HepG2 (cell line): Measurements from ENCODE around the gene ABCB8. TPM values are rescaled to one million over a fixed set of nuclear protein-coding genes. Genes with fewer than 3 reads are reported as not detected.

Source experiments
- ATAC-seq: fragments of 200-7000 bp; cut with Tn5 transposase; 3 replicates; pipeline ENCODE4 v1.9.1; 2020; ENCODE audit warnings: mild to moderate bottlenecking, moderate library complexity
- BruUV-seq: library from RNA; stranded (reverse); fragments of 400-500 nt; replicated peaks from 2 replicates; lab custom pipeline; 2021; lab: Mats Ljungman, UMichigan
- CTCF ChIA-PET: fragments of 300-600 bp; formaldehyde crosslinking; extraction: SDS; loops from one replicate; lab custom pipeline; 2021; ENCODE audit warnings: low total read pairs, inconsistent platforms, low intra/inter-chr PET ratio; lab: Yijun Ruan, JAX
- POLR2A ChIA-PET: fragments of 350-600 bp; sonication (Branson Sonifier 250); formaldehyde crosslinking; loops from one replicate; lab custom pipeline; 2020; ENCODE audit warnings: antibody characterized with exemption, inconsistent platforms; lab: Yijun Ruan, JAX
- DNase-seq: peaks from one replicate; pipeline ENCODE4 v3.0.0-alpha.2; 2015; ENCODE audit warnings: low spot score
- FAIRE-seq: peaks from 3 replicates; lab custom pipeline; 2011; peaks lifted over from hg19 to GRCh38; lab: Jason Lieb, UNC
- H2AFZ ChIP-seq: one replicate; pipeline ENCODE4 v1.6.1; 2011; ENCODE audit warnings: low read length, inconsistent platforms
- H3K27ac ChIP-seq: fragments of 300-600 bp; 3 replicates; pipeline ENCODE4 v1.8.0; 2011; ENCODE audit warnings: mixed run types, mild to moderate bottlenecking, mixed read lengths, low read length, inconsistent platforms; ENCODE audit not compliant: insufficient read depth; ENCODE audit errors: extremely low read length
- H3K27me3 ChIP-seq, 2 experiments: fragments of 200-600 bp in 1 of 2; 2 replicates in 1 of 2; 3 replicates in 1 of 2; pipeline versions ENCODE4 v1.6.0 to v1.8.0; 2011; ENCODE audit warnings: low read length in 2 of 2, mild to moderate bottlenecking in 2 of 2, moderate library complexity in 2 of 2, inconsistent platforms in 1 of 2; ENCODE audit not compliant: insufficient read depth in 2 of 2, control insufficient read depth in 1 of 2
- H3K36me3 ChIP-seq, 2 experiments: fragments of 200-600 bp in 1 of 2; replicated peaks in 1 of 2; 2 replicates in 1 of 2; 3 replicates in 1 of 2; pipeline versions ENCODE4 v1.5.1 to v1.8.0; 2011; ENCODE audit warnings: low read length in 2 of 2, inconsistent platforms in 1 of 2; ENCODE audit not compliant: insufficient read depth in 2 of 2, control insufficient read depth in 1 of 2
- H3K4me1 ChIP-seq: 2 replicates; pipeline ENCODE4 v1.5.1; 2012; ENCODE audit warnings: low read length, inconsistent platforms; ENCODE audit not compliant: insufficient read depth
- H3K4me2 ChIP-seq: 2 replicates; pipeline ENCODE4 v1.6.0; 2011; ENCODE audit warnings: low read depth, low read length, inconsistent platforms
- H3K4me3 ChIP-seq, 3 experiments: fragments of 200-600 bp in 1 of 3; sonication (generic), shearing (Covaris generic) in 1 of 3; replicated peaks in 1 of 3; 2 replicates each; pipeline ENCODE4 v1.5.1; 2011 to 2016; ENCODE audit warnings: low read length in 3 of 3, inconsistent platforms in 2 of 3, low read depth in 2 of 3, mild to moderate bottlenecking in 2 of 3, control low read depth in 1 of 3, mixed read lengths in 1 of 3; ENCODE audit not compliant: insufficient read depth in 1 of 3
- H3K79me2 ChIP-seq: one replicate; pipeline ENCODE4 v1.6.1; 2011; ENCODE audit warnings: low read length, inconsistent platforms; ENCODE audit not compliant: insufficient read depth
- H3K9ac ChIP-seq: 2 replicates; pipeline ENCODE4 v1.6.0; 2011; ENCODE audit warnings: mild to moderate bottlenecking, low read depth, low read length, inconsistent platforms; ENCODE audit not compliant: insufficient read depth
- H3K9me3 ChIP-seq: 2 replicates; pipeline ENCODE4 v1.5.1; 2012; ENCODE audit warnings: mild to moderate bottlenecking, low read length
- H4K20me1 ChIP-seq: 2 replicates; pipeline ENCODE4 v1.6.0; 2011; ENCODE audit warnings: inconsistent platforms, mild to moderate bottlenecking, low read length, moderate library complexity; ENCODE audit not compliant: insufficient read depth
- NFATC3 ChIP-seq: sonication (generic); formaldehyde crosslinking; IDR thresholded peaks from 2 replicates; pipeline ENCODE4 v1.5.1; 2020; ENCODE audit warnings: mild to moderate bottlenecking, missing genetic modification reagents
- PRPF4 ChIP-seq: fragments of 200-400 bp; formaldehyde crosslinking; IDR thresholded peaks from 2 replicates; pipeline ENCODE4 v1.6.1; 2016; ENCODE audit warnings: low read length, low read depth; ENCODE audit not compliant: poor library complexity, severe bottlenecking
- RCOR2 ChIP-seq: IDR thresholded peaks from 2 replicates; pipeline ENCODE4 v1.6.1; 2016; ENCODE audit warnings: missing biosample characterization, missing genetic modification reagents
- SALL1 ChIP-seq: sonication (generic); formaldehyde crosslinking; IDR thresholded peaks from 2 replicates; pipeline ENCODE4 v1.8.0; 2022; ENCODE audit warnings: mild to moderate bottlenecking, missing genetic modification reagents
- SIX4 ChIP-seq: sonication (generic); formaldehyde crosslinking; IDR thresholded peaks from 2 replicates; pipeline ENCODE4 v1.4.0; 2020; ENCODE audit warnings: missing genetic modification reagents
- SMAD1 ChIP-seq: sonication (generic); formaldehyde crosslinking; IDR thresholded peaks from 2 replicates; pipeline ENCODE4 v1.4.0; 2020; ENCODE audit warnings: missing genetic modification reagents, low read depth, mild to moderate bottlenecking, borderline replicate concordance
- TAF15 ChIP-seq: fragments of 200-400 bp; formaldehyde crosslinking; IDR thresholded peaks from one replicate; pipeline ENCODE4 v1.6.1; 2018; ENCODE audit warnings: mild to moderate bottlenecking, low read depth, low read length; ENCODE audit not compliant: poor library complexity, severe bottlenecking
- TBX2 ChIP-seq: sonication (generic); formaldehyde crosslinking; IDR thresholded peaks from 2 replicates; pipeline ENCODE4 v1.5.0; 2020; ENCODE audit warnings: missing genetic modification reagents, mild to moderate bottlenecking, borderline replicate concordance
- ZNF274 ChIP-seq: sonication (generic); formaldehyde crosslinking; IDR thresholded peaks from 2 replicates; pipeline ENCODE4 v1.5.1; 2020; ENCODE audit warnings: mild to moderate bottlenecking, missing genetic modification reagents
- ZNF44 ChIP-seq: sonication (generic); formaldehyde crosslinking; IDR thresholded peaks from 2 replicates; pipeline ENCODE4 v1.5.1; 2020; ENCODE audit warnings: mild to moderate bottlenecking, missing genetic modification reagents
- WGBS: methylation state at CpG from one replicate; pipeline ENCODE4 v1.1.6; 2017; ENCODE audit warnings: low lambda C conversion rate; 5-methylcytosine and 5-hydroxymethylcytosine counted together
- in situ Hi-C: cut with HindIII; loops from 2 replicates; pipeline ENCODE4 v1.10.0; 2017; ENCODE audit warnings: low pct_unique_long_range_greater_than_20kb; ENCODE audit not compliant: extremely low pct_ligation_motif_present
- intact Hi-C: fragments of 100-400 bp; cut with micrococcal nuclease; formaldehyde crosslinking; loops from one replicate; pipeline ENCODE4 v1.10.0; 2022; ENCODE audit not compliant: unreplicated experiment
- polyA plus RNA-seq, 8 experiments: library from polyadenylated mRNA; depleted of rRNA in 3 of 8; stranded (reverse) in 7 of 8; unstranded in 1 of 8; fragments of >200 nt; fragmentation: Illumina TruSeq in 4 of 8; extraction: Trizol in 4 of 8; gene quantifications; 2 replicates each; pipeline versions ENCODE4 v1.2.1 to v1.2.3, GENCODE V29; 2011 to 2016; ENCODE audit warnings: low read depth in 4 of 8, missing spikeins in 1 of 8, mixed read lengths in 1 of 8; ENCODE audit not compliant: insufficient read depth in 1 of 8
- total RNA-seq, 5 experiments: library from RNA; depleted of rRNA; stranded (reverse); fragments of >200 nt; fragmentation: Illumina TruSeq; extraction: Trizol; gene quantifications; 2 replicates each; pipeline ENCODE4 v1.2.3, GENCODE V29; 2016; ENCODE audit warnings: low read depth in 1 of 5
- TF ChIP-seq, protein P1 (sequence below): sonication (generic); formaldehyde crosslinking; IDR thresholded peaks from 2 replicates; pipeline ENCODE4 v1.9.0; 2022; ENCODE audit warnings: missing genetic modification reagents, mild to moderate bottlenecking, borderline replicate concordance
- TF ChIP-seq, protein P2 (sequence below): sonication (generic); formaldehyde crosslinking; conservative IDR thresholded peaks from 2 replicates; pipeline ENCODE4 v1.8.0; 2022; ENCODE audit warnings: mild to moderate bottlenecking, moderate library complexity, missing genetic modification reagents
- TF ChIP-seq, protein P3 (sequence below): sonication (generic); formaldehyde crosslinking; IDR thresholded peaks from 2 replicates; pipeline ENCODE4 v1.4.0; 2020; ENCODE audit warnings: mild to moderate bottlenecking, missing genetic modification reagents

ABCB8 gene
- total and polyA plus RNA-seq, 2 of the 13 experiments (the other 11 are each of a cell fraction or from before 2014, with no cell fraction given) = 6.6 to 16.7 TPM

DNA sequence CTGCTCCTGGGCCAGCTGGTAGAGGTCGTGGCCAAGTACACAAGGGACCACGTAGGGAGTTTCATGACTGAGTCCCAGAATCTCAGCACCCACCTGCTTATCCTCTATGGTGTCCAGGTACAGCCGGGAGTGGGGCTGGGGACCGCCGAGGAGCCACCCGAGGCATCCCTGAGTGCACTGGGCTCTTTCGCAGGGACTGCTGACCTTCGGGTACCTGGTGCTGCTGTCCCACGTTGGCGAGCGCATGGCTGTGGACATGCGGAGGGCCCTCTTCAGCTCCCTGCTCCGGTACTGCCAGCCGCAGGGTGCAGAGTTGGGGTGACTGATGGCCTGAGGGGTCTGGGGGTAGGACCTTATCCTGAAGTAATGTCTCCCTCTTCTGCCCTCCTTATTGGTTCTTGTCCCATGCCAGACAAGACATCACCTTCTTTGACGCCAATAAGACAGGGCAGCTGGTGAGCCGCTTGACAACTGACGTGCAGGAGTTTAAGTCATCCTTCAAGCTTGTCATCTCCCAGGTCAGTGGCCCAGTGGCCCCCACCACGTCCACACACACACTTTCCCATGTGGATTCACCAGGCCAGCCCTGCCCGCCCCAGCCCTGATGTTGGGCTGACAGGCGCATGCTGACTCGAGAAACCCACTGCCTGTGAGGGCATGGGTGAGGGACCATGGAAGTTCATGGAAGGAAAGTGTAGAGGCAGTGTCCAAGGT is 6.2 kb downstream of the ABCB8 start:
- POLR2A ChIA-PET = no interaction called here
- intact Hi-C loops = no loop called here

DNA sequence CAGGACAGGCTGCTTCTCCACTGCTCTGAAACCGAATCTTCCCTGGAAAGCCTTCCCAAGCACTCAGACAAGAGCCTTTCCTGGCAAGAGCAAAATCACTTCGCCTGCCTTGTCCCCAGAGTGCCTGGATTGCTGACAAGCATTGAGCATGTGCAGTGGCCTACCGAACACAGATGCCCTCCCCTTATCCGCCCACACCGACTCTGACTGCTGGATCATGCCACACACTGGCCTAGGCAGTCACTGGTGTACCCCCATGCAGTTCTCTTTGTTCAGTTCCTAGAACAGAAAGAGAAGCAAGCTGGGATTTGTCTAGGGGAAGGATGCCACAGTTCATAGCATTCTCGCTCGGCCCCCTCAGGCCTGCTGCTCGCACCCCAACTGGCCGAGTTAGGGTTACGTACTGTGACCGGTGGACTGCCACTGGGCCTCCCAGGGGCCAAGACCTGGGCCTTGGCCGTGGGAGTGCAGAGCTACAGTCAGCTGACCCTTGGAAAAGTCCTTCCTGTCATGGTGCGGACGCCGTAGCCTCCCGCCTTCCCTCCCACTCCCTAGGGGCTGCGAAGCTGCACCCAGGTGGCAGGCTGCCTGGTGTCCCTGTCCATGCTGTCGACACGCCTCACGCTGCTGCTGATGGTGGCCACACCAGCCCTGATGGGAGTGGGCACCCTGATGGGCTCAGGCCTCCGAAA is 6.9 kb downstream of the ABCB8 start:
- Histone ChIP-seq H3K9me3 (no peaks in the 10 kb centered on the region), H3K27me3 (no peaks in the 10 kb centered on the region), H3K4me3 (no peak overlapping the region), H3K27ac (no peak overlapping the region), H3K4me2 (no peak overlapping the region), H3K4me1 (peaks cover 14% of the 10 kb centered on the region), H3K9ac (no peak overlapping the region), H3K36me3 (no peaks in the 10 kb centered on the region), H2AFZ (no peak overlapping the region), H3K79me2 (no peaks in the 10 kb centered on the region), H4K20me1 (no peaks in the 10 kb centered on the region)
- 92% methylated on average over 16 of the region's 21 CpGs for WGBS
- in situ Hi-C loops (no loop called here), intact Hi-C loops (no loop called here)
- ATAC-seq = no peak
- BruUV-seq = no TSS peak
- CTCF ChIA-PET = no interaction called here
- DNase-seq = no peak
- POLR2A ChIA-PET = no interaction called here
- no peak for FAIRE-seq
- TF ChIP-seq PRPF4 (no peak), TAF15 (no peak), ZNF274 (CRISPR knock-in tag) (no peak), NFATC3 (CRISPR knock-in tag) (no peak), SMAD1 (CRISPR knock-in tag) (no peak)
- TF ChIP-seq, protein P1, sequence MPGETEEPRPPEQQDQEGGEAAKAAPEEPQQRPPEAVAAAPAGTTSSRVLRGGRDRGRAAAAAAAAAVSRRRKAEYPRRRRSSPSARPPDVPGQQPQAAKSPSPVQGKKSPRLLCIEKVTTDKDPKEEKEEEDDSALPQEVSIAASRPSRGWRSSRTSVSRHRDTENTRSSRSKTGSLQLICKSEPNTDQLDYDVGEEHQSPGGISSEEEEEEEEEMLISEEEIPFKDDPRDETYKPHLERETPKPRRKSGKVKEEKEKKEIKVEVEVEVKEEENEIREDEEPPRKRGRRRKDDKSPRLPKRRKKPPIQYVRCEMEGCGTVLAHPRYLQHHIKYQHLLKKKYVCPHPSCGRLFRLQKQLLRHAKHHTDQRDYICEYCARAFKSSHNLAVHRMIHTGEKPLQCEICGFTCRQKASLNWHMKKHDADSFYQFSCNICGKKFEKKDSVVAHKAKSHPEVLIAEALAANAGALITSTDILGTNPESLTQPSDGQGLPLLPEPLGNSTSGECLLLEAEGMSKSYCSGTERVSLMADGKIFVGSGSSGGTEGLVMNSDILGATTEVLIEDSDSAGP (CRISPR knock-in tag) = no peak
- TF ChIP-seq, protein P2, sequence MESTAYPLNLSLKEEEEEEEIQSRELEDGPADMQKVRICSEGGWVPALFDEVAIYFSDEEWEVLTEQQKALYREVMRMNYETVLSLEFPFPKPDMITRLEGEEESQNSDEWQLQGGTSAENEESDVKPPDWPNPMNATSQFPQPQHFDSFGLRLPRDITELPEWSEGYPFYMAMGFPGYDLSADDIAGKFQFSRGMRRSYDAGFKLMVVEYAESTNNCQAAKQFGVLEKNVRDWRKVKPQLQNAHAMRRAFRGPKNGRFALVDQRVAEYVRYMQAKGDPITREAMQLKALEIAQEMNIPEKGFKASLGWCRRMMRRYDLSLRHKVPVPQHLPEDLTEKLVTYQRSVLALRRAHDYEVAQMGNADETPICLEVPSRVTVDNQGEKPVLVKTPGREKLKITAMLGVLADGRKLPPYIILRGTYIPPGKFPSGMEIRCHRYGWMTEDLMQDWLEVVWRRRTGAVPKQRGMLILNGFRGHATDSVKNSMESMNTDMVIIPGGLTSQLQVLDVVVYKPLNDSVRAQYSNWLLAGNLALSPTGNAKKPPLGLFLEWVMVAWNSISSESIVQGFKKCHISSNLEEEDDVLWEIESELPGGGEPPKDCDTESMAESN (CRISPR knock-in tag) = no peak

More for the DNA sequence above, 6.2 kb downstream of the ABCB8 start:
- ATAC-seq = no peak
- no peak overlapping the region for H3K27ac ChIP-seq
- BruUV-seq = no TSS peak
- CTCF ChIA-PET = no interaction called here
- 95% methylated on average over 12 of the region's 21 CpGs for WGBS
- no peak overlapping the region for H3K4me3 ChIP-seq
- TF ChIP-seq RCOR2 (no peak), TBX2 (CRISPR knock-in tag) (no peak), ZNF44 (no peak), SIX4 (CRISPR knock-in tag) (no peak), SALL1 (CRISPR knock-in tag) (no peak)
- TF ChIP-seq, protein P3, sequence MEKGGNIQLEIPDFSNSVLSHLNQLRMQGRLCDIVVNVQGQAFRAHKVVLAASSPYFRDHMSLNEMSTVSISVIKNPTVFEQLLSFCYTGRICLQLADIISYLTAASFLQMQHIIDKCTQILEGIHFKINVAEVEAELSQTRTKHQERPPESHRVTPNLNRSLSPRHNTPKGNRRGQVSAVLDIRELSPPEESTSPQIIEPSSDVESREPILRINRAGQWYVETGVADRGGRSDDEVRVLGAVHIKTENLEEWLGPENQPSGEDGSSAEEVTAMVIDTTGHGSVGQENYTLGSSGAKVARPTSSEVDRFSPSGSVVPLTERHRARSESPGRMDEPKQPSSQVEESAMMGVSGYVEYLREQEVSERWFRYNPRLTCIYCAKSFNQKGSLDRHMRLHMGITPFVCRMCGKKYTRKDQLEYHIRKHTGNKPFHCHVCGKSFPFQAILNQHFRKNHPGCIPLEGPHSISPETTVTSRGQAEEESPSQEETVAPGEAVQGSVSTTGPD (CRISPR knock-in tag) = no peak
- H3K27me3 ChIP-seq = no peaks in the 10 kb centered on the region
- no peak for FAIRE-seq
- no peak overlapping the region for H3K9ac ChIP-seq
- in situ Hi-C loops = no loop called here
- no peaks in the 10 kb centered on the region for H3K36me3 ChIP-seq
- no peak overlapping the region for H3K4me2 ChIP-seq
- H3K4me1 ChIP-seq = peaks cover 13% of the 10 kb centered on the region
- H4K20me1 ChIP-seq = no peaks in the 10 kb centered on the region
- no peak for DNase-seq
- no peaks in the 10 kb centered on the region for H3K79me2 ChIP-seq
- H2AFZ ChIP-seq = no peak overlapping the region
- no peaks in the 10 kb centered on the region for H3K9me3 ChIP-seq
